ENCODE measurements around the gene CYTIP. TPM values are rescaled to one million over a fixed set of nuclear protein-coding genes. Genes with fewer than 3 reads are reported as not detected.

CYTIP gene
- total RNA-seq, 1 donor from 2014 or later, result 0.54 TPM

DNA sequence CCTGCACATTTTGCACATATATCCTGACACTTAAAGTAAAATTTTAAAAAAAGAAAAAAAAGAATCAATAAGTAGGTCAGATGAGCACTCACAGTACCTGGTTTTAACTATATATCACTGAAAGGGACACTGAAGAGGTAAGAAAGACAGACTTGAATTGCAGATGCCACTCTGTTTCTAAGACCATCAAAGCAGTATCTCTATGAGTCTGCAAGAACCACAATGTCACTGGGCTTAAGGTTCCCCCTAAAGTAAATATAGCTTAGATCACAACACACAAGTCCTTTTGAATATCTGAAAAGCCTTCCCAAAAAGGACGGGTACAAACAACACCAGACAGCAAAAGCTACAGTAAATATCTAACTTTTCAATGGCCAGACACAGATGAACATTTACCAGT, 57.6 kb downstream of the CYTIP start:
- no peaks in the 10 kb centered on the region for H4K20me1 ChIP-seq (ENCODE audit: low read depth)
- Mint-ChIP-seq H3K9me3 (no peaks in the 10 kb centered on the region), H3K4me1 (no peaks in the 10 kb centered on the region), H3K27ac (no peak overlapping the region), H3K27me3 (ENCODE audit: insufficient read depth, low read depth) (no peaks in the 10 kb centered on the region), H3K36me3 (no peaks in the 10 kb centered on the region), H3K4me3 (no peak overlapping the region)
- H3K4me2 ChIP-seq, result no peak overlapping the region
- no peak overlapping the region for H3K9ac ChIP-seq
- H3K27me3 ChIP-seq, result no peaks in the 10 kb centered on the region
- H2AFZ ChIP-seq (replicated peaks), result no peak overlapping the region
- H3K4me3 ChIP-seq, result no peak overlapping the region
- no peaks in the 10 kb centered on the region for H3K36me3 ChIP-seq
- no peak for TF ChIP-seq EZH2phosphoT487 (IDR thresholded peaks at IDR 0.05)
- no peak for TF ChIP-seq EZH2 (IDR thresholded peaks at IDR 0.05)
- TF ChIP-seq CTCF (IDR thresholded peaks at IDR 0.05), result no peak
- no peaks in the 10 kb centered on the region for H3K79me2 ChIP-seq (ENCODE audit: low read depth)
- H3K4me1 ChIP-seq, result no peaks in the 10 kb centered on the region
- H3K9me3 ChIP-seq (ENCODE audit: low read depth), result no peaks in the 10 kb centered on the region
- no peak for DNase-seq (ENCODE audit: low spot score)
- H3K27ac ChIP-seq, result no peak overlapping the region
- no peaks in the 10 kb centered on the region for H3F3A ChIP-seq (ENCODE audit: low read depth)

DNA sequence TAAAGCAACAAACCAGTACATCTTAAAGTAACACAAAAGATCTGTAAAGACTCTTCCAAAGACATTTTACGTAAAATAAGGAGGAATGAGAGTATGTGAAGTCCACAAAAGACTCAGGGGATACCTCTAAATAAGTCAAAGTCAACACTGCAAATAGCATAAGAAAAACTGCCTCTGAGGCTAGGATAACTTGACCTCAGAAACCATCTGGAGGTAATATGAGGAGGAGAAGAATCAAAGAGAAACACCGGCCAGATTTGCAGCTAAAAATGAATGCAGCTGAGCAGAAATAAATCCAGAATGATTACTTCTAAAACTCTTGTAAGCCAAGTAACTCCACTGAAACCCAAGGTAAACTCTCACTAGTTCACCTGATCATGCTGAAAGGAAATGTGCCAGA, 66.0 kb downstream of the CYTIP start:
- Histone ChIP-seq H3K27me3 (no peaks in the 10 kb centered on the region), H3K9ac (no peak overlapping the region), H3K36me3 (no peaks in the 10 kb centered on the region), H2AFZ (replicated peaks) (no peak overlapping the region), H3K27ac (no peak overlapping the region), H3K9me3 (ENCODE audit: low read depth) (no peaks in the 10 kb centered on the region), H3K79me2 (ENCODE audit: low read depth) (no peaks in the 10 kb centered on the region), H3F3A (ENCODE audit: low read depth) (no peaks in the 10 kb centered on the region), H3K4me3 (no peak overlapping the region), H3K4me2 (no peak overlapping the region), H3K4me1 (no peaks in the 10 kb centered on the region), H4K20me1 (ENCODE audit: low read depth) (no peaks in the 10 kb centered on the region)
- Mint-ChIP-seq H3K27ac (no peak overlapping the region), H3K36me3 (peaks cover 3% of the 10 kb centered on the region), H3K27me3 (ENCODE audit: insufficient read depth, low read depth) (no peaks in the 10 kb centered on the region), H3K4me3 (no peak overlapping the region), H3K9me3 (peaks cover 19% of the 10 kb centered on the region), H3K4me1 (no peaks in the 10 kb centered on the region)
- TF ChIP-seq CTCF (IDR thresholded peaks at IDR 0.05), result no peak
- TF ChIP-seq EZH2 (IDR thresholded peaks at IDR 0.05), result no peak
- TF ChIP-seq EZH2phosphoT487 (IDR thresholded peaks at IDR 0.05), result no peak
- no peak for DNase-seq (ENCODE audit: low spot score)

DNA sequence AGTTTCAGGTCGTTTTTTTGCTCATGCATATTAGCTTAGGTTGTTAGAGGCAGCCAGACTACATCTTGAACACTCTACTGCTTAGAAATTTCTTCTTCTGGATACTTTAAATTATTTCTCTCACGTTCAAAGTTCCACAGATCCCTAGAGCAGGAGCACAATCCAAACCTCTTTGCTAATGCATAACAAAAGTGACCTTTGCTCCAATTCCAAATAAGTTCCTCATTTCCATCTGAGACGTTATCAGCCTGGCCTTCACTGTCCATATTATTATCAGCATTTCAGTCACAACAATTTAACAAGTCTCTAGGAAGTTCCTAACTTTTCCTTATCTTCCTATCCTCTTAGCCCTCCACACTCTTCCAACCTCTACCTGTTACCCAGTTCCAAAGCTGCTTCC, 67.8 kb downstream of the CYTIP start:
- H3K79me2 ChIP-seq (ENCODE audit: low read depth), result no peaks in the 10 kb centered on the region
- no peaks in the 10 kb centered on the region for H3K27me3 Mint-ChIP-seq (ENCODE audit: insufficient read depth, low read depth)
- no peak overlapping the region for H3K4me3 ChIP-seq
- no peak overlapping the region for H3K4me2 ChIP-seq
- peaks cover 3% of the 10 kb centered on the region for H3K36me3 Mint-ChIP-seq
- H3K36me3 ChIP-seq, result no peaks in the 10 kb centered on the region
- H3K9me3 ChIP-seq (ENCODE audit: low read depth), result no peaks in the 10 kb centered on the region
- H3K9ac ChIP-seq, result no peak overlapping the region
- H3K27ac ChIP-seq, result no peak overlapping the region
- H3K4me1 Mint-ChIP-seq, result no peaks in the 10 kb centered on the region
- no peaks in the 10 kb centered on the region for H3F3A ChIP-seq (ENCODE audit: low read depth)
- no peak for DNase-seq (ENCODE audit: low spot score)
- no peak overlapping the region for H2AFZ ChIP-seq (replicated peaks)
- TF ChIP-seq CTCF (IDR thresholded peaks at IDR 0.05) (no peak), EZH2phosphoT487 (IDR thresholded peaks at IDR 0.05) (no peak), EZH2 (IDR thresholded peaks at IDR 0.05) (no peak)
- H3K9me3 Mint-ChIP-seq, result peaks cover 19% of the 10 kb centered on the region
- no peak overlapping the region for H3K4me3 Mint-ChIP-seq
- no peak overlapping the region for H3K27ac Mint-ChIP-seq
- no peaks in the 10 kb centered on the region for H3K27me3 ChIP-seq
- H4K20me1 ChIP-seq (ENCODE audit: low read depth), result no peaks in the 10 kb centered on the region
- H3K4me1 ChIP-seq, result no peaks in the 10 kb centered on the region
